GM23248 (cell line): ENCODE data around the gene TLE3. TPM values are rescaled to one million over a fixed set of nuclear protein-coding genes. Genes with fewer than 3 reads are reported as not detected.
A peak's percentile ranks its signal among the peaks of the same experiment; 100 is the strongest.

Source experiments
- DNase-seq: peaks from one replicate; pipeline ENCODE4 v3.0.0-alpha.2; 2015
- H2AFZ ChIP-seq: fragments of 200-600 bp; sonication (generic); 2 replicates; pipeline ENCODE4 v1.6.1; 2016; ENCODE audit warnings: antibody characterized with exemption
- H3F3A ChIP-seq: fragments of 200-600 bp; sonication (generic); 2 replicates; pipeline ENCODE4 v1.6.1; 2016; ENCODE audit warnings: mild to moderate bottlenecking, antibody characterized with exemption, mixed run types; ENCODE audit not compliant: insufficient read depth
- H3K27ac ChIP-seq: fragments of 200-600 bp; sonication (generic); 2 replicates; pipeline ENCODE4 v1.5.1; 2016; ENCODE audit warnings: mild to moderate bottlenecking
- H3K27me3 ChIP-seq: fragments of 200-600 bp; sonication (generic); replicated peaks from 2 replicates; pipeline ENCODE4 v1.6.1; 2016; ENCODE audit warnings: mild to moderate bottlenecking; ENCODE audit not compliant: insufficient read depth
- H3K36me3 ChIP-seq: fragments of 200-600 bp; sonication (generic); 2 replicates; pipeline ENCODE4 v1.6.1; 2016; ENCODE audit warnings: low read depth, mild to moderate bottlenecking
- H3K4me1 ChIP-seq: fragments of 200-600 bp; sonication (generic); 2 replicates; pipeline ENCODE4 v1.6.1; 2016; ENCODE audit warnings: mild to moderate bottlenecking; ENCODE audit not compliant: insufficient read depth
- H3K4me2 ChIP-seq: fragments of 200-600 bp; sonication (generic); one replicate; pipeline ENCODE4 v1.6.1; 2016; ENCODE audit warnings: mild to moderate bottlenecking; ENCODE audit not compliant: unreplicated experiment
- H3K4me3 ChIP-seq: fragments of 200-600 bp; sonication (generic); 2 replicates; pipeline ENCODE4 v1.5.1; 2016; ENCODE audit warnings: mild to moderate bottlenecking
- H3K79me2 ChIP-seq: fragments of 200-600 bp; sonication (generic); 2 replicates; pipeline ENCODE4 v1.6.1; 2016; ENCODE audit warnings: mild to moderate bottlenecking; ENCODE audit not compliant: insufficient read depth
- H3K9ac ChIP-seq: fragments of 200-600 bp; sonication (generic); 2 replicates; pipeline ENCODE4 v1.6.1; 2016; ENCODE audit warnings: mild to moderate bottlenecking
- H3K9me2 ChIP-seq: fragments of 200-600 bp; sonication (generic); 2 replicates; pipeline ENCODE4 v1.6.1; 2016; ENCODE audit warnings: mixed run types, mild to moderate bottlenecking, moderate library complexity; ENCODE audit not compliant: insufficient read depth
- H3K9me3 ChIP-seq: fragments of 200-600 bp; sonication (generic); one replicate; pipeline ENCODE4 v1.6.1; 2017; ENCODE audit warnings: low read depth
- H4K20me1 ChIP-seq: fragments of 200-600 bp; sonication (generic); 2 replicates; pipeline ENCODE4 v1.6.0; 2016; ENCODE audit not compliant: insufficient read depth
- EZH2 ChIP-seq: fragments of 200-600 bp; sonication (generic); IDR thresholded peaks from 2 replicates; pipeline ENCODE4 v1.6.1; 2018; ENCODE audit warnings: antibody characterized with exemption, mild to moderate bottlenecking; ENCODE audit not compliant: insufficient read depth, poor library complexity, severe bottlenecking
- EZH2phosphoT487 ChIP-seq: fragments of 200-600 bp; sonication (generic); IDR thresholded peaks from 2 replicates; pipeline ENCODE4 v1.6.1; 2018; ENCODE audit warnings: antibody characterized with exemption, moderate library complexity, mild to moderate bottlenecking, low read depth; ENCODE audit not compliant: insufficient read depth
- WGBS, 2 experiments: methylation state at CpG; one replicate each; pipeline ENCODE4 v1.1.6; 2015 to 2017; ENCODE audit warnings: low lambda C conversion rate in 2 of 2, low coverage in 1 of 2; ENCODE audit errors: missing lambda C conversion rate in 2 of 2; 5-methylcytosine and 5-hydroxymethylcytosine counted together
- in situ Hi-C: fragments of 300-500 bp; cut with MboI; formaldehyde crosslinking; loops from 2 replicates; pipeline ENCODE4 v1.15.0; 2020
- polyA plus RNA-seq: library from polyadenylated mRNA; unstranded; fragments of >200 nt; fragmentation: Nextera tagmentation; extraction: Ambion mirVana; gene quantifications from 2 replicates; pipeline ENCODE4 v1.2.1, GENCODE V29; 2016
- total RNA-seq: library from RNA; depleted of rRNA; stranded (reverse); fragments of >200 nt; shearing (Covaris generic); gene quantifications from 2 replicates; pipeline ENCODE4 v1.2.3, GENCODE V29; 2014

The TLE3 gene
- total and polyA plus RNA-seq, 2 experiments from 2014 or later = 11.7 to 37.6 TPM

DNA sequence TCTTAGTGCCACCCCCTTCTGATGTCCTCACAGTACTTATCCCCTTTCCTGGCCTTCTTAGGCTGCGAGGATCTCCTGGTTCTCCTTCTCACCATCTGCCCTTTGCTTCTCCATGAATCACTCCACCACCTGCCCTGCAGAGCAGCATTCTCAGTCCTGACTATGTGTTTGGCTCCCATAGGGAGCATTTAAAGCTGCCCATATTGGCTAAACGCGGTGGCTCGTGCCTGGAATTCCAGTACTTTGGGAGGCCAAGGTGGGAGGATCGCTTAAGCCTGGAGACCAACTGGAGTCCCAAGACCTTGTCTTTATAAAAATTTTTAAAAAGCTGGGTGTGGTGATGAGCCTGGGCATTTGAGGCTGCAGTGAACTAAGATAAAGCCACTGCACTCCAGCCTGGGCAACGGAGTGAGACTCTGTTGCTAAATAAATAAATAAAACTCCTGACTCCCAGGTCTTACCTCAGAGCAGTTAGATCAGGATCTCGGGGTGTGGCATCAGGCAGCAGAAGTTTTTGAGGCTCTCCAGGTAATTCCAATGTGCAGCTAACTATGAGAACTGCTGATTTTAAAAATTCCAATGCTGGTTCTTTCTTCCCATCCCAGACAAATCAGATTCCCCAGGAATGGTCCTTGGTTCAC lies 36.2 kb upstream of the TLE3 start:
- Histone ChIP-seq H3K9me3 (no peaks in the 10 kb centered on the region), H3K9ac (no peak overlapping the region), H3K4me1 (peaks cover 5% of the 10 kb centered on the region; the same call in 1 of the 2 replicates), H3K27ac (no peak overlapping the region), H3K36me3 (no peaks in the 10 kb centered on the region), H2AFZ (no peak overlapping the region), H4K20me1 (no peaks in the 10 kb centered on the region), H3K9me2 (no peaks in the 10 kb centered on the region), H3K27me3 (peaks cover 17% of the 10 kb centered on the region; the same call in 1 of the 2 replicates), H3F3A (no peaks in the 10 kb centered on the region), H3K4me2 (no peak overlapping the region), H3K79me2 (no peaks in the 10 kb centered on the region), H3K4me3 (no peak overlapping the region)
- TF ChIP-seq EZH2 (no peak), EZH2phosphoT487 (no peak)
- no peak for DNase-seq
- WGBS, 2 experiments = 89 to 90% methylated on average over 7 of the region's 7 CpGs
- in situ Hi-C loops = no loop called here

DNA sequence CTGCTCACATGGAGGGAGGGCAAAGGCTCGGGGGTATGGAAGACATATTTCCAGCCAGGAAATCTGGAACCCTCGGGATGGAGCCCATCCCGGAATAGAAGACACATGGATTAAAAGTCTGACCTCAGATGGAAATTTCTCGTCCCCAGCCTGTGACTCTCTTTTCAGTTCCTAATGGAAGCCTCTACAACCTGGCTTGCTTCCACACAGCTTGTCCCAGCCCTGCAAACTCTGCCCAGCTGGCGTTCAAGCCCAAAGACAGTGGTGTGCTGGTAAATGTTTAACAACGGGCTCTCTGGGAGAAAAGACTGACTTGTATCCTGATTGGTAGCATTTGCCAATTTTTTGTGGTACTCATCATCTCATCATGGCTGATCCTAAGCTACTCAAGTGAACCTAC lies 35.6 kb upstream of the TLE3 start:
- 23 to 24% methylated on average over 6 of the region's 6 CpGs for WGBS, 2 experiments
- H3K4me3 ChIP-seq = no peak overlapping the region
- H4K20me1 ChIP-seq = no peaks in the 10 kb centered on the region
- H3K36me3 ChIP-seq = no peaks in the 10 kb centered on the region
- in situ Hi-C loops = no loop called here
- H3K9me2 ChIP-seq = no peaks in the 10 kb centered on the region
- no peak overlapping the region for H2AFZ ChIP-seq
- H3K27ac ChIP-seq = no peak overlapping the region
- no peak overlapping the region for H3K9ac ChIP-seq
- no peak for TF ChIP-seq EZH2
- no peak for TF ChIP-seq EZH2phosphoT487
- peaks cover 5% of the 10 kb centered on the region; the same call in 1 of the 2 replicates for H3K4me1 ChIP-seq
- peaks cover 14% of the 10 kb centered on the region; the same call in 1 of the 2 replicates for H3K27me3 ChIP-seq
- H3K79me2 ChIP-seq = no peaks in the 10 kb centered on the region
- DNase-seq = no peak
- no peak overlapping the region for H3K4me2 ChIP-seq
- no peaks in the 10 kb centered on the region for H3F3A ChIP-seq
- H3K9me3 ChIP-seq = no peaks in the 10 kb centered on the region

DNA sequence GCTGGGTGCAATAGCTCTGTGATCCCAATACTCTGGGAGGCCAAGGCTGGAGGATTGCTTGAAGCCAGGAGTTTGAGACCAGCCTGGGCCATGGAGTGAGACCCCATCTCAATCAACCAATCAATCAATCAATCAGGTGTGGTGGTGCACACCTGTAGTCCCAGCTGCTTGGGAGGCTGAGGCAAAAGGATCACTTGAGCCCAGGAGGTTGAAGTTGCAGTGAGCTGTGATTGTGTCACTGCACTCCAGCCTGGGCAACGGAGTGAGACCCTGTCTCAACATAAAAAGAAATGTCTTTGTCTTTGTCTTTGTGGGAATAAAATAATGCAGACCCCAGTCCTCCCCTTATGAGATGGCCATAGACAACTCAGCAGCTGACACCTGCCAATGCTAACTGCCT lies 34.9 kb upstream of the TLE3 start:
- Histone ChIP-seq H2AFZ (no peak overlapping the region), H3K4me2 (no peak overlapping the region), H3K27ac (no peak overlapping the region), H3K9ac (no peak overlapping the region), H3F3A (no peaks in the 10 kb centered on the region), H3K36me3 (no peaks in the 10 kb centered on the region), H3K27me3 (peaks cover 14% of the 10 kb centered on the region; the same call in 1 of the 2 replicates), H3K4me1 (peaks cover 5% of the 10 kb centered on the region; the same call in 1 of the 2 replicates), H3K9me3 (no peaks in the 10 kb centered on the region), H3K79me2 (no peaks in the 10 kb centered on the region), H4K20me1 (no peaks in the 10 kb centered on the region), H3K9me2 (no peaks in the 10 kb centered on the region), H3K4me3 (no peak overlapping the region)
- TF ChIP-seq EZH2phosphoT487 (no peak), EZH2 (no peak)
- 93 to 95% methylated on average over 1 of the region's 1 CpG for WGBS, 2 experiments
- in situ Hi-C loops = no loop called here
- no peak for DNase-seq

DNA sequence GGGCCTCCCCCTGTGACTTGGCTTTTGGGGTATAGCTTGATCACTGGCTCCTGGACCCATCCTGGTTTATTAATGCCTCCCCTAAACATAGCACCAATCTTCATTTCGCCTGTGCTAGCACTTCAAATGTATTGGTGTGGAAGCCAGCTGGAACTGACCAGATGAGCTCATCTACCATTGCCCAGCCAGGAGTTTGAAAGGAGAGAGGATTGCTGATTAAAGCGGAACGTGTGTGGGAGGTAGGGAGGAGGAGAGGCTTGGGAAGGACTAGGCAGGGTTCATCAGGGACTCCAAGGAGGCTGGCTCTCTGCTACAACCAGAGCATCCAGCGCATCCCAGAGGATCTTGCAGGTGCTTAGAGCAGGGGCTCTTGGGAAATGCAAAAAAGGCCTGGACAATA lies 34.4 kb upstream of the TLE3 start:
- no peaks in the 10 kb centered on the region for H3F3A ChIP-seq
- H3K9me2 ChIP-seq = no peaks in the 10 kb centered on the region
- peak; percentile 79 for DNase-seq
- WGBS, 2 experiments = 33 to 34% methylated on average over 4 of the region's 4 CpGs
- H3K79me2 ChIP-seq = no peaks in the 10 kb centered on the region
- H3K4me3 ChIP-seq = no peak overlapping the region
- H3K27me3 ChIP-seq = peaks cover 14% of the 10 kb centered on the region; the same call in 1 of the 2 replicates
- no peak for TF ChIP-seq EZH2
- no peak for TF ChIP-seq EZH2phosphoT487
- no peak overlapping the region for H3K9ac ChIP-seq
- H4K20me1 ChIP-seq = no peaks in the 10 kb centered on the region
- peaks cover 5% of the 10 kb centered on the region; the same call in 1 of the 2 replicates for H3K4me1 ChIP-seq
- H3K4me2 ChIP-seq = no peak overlapping the region
- H3K36me3 ChIP-seq = no peaks in the 10 kb centered on the region
- H3K27ac ChIP-seq = no peak overlapping the region
- in situ Hi-C loops = no loop called here
- no peaks in the 10 kb centered on the region for H3K9me3 ChIP-seq
- no peak overlapping the region for H2AFZ ChIP-seq
